Measurements from ENCODE around the gene IFTAP. TPM values are rescaled to one million over a fixed set of nuclear protein-coding genes. Genes with fewer than 3 reads are reported as not detected.
A peak's percentile ranks its signal among the peaks of the same experiment; 100 is the strongest.
"Not testable (repeated sequence)": the region's sequence is repeated elsewhere in the genome, so short reads cannot be mapped to it uniquely, and the experiment has no call there.

Gene IFTAP
- 18.8 TPM for total RNA-seq

GRCh38 chr11:36594316-36594989, at the start of gene IFTAP:
Gene IFTAP, plus strand, starts transcription at chr11:36594502. Its CDS starts 15,602 bp downstream, at chr11:36610104.
- DNase-seq (ENCODE audit: low spot score), result peak; percentile 69

DNA sequence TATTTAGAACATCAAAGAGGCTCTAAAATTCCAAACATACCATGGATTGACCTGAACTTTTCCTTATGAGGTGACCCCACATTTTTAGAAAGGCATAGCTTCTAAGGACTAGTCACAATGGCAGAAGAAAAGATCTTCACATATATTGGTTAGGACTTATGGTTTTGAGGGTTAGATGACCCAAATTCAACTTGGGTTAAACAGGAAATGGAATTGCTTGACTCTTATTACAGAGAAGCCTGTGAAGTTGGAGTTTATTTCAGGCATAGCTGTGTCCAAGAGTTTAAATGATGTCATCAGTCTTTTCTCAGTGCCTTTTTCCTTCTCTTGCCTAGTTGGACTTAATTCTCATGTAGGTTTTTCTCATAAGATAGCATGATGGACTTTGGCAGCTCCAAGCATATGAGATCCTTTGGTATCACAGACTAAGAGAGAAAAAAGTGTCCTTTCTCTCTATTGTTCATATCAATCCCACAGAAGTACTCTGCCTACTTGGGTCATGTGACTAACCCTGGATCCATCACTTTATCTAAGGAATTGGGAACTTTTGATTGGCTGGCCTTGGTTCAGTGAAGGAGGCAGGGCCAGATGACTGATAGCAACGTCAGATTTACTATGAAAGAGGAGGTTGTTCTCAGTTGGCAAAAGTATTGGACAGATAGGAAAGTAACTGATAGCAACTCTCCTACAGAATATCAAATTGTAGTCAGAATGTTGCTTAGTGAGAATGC, 43.8 kb upstream of the IFTAP start:
- DNase-seq (ENCODE audit: low spot score), result no peak

DNA sequence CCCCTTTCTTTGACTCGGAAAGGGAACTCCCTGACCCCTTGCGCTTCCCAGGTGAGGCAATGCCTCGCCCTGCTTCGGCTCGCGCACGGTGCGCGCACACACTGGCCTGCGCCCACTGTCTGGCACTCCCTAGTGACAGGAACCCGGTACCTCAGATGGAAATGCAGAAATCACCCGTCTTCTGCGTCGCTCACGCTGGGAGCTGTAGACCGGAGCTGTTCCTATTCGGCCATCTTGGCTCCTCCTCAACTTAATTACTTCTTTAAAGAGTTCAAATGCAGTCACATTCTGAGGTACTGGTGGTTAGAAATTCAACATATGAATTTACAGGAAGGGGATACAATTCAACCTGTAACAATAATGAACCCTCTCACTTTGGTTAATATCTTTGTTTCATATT, 36.9 kb upstream of the IFTAP start:
- DNase-seq (ENCODE audit: low spot score), result not testable (repeated sequence)

DNA sequence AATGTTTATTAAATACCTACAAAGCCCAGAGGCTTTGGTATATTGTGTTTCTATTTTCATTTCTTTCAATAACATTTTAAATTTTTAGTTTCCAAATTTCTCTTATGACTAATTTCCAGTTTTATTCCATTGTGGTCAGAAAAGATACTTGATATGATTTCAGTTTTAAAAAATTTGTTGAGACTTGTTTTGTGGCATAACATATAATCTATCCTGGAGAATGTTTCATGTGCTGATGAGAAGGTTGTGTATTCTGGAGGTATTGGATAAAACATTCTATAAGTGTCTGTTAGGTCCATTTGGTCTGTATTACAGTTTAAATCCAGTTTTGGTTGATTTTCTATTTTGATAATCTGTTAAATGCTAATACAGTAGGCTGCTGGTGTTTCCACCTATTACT, 36.3 kb upstream of the IFTAP start:
- DNase-seq (ENCODE audit: low spot score), result no peak

GRCh38 chr11:36558571-36559413, 35.5 kb upstream of the IFTAP start:
- no peak for DNase-seq (ENCODE audit: low spot score)

GRCh38 chr11:36564376-36565030, 29.8 kb upstream of the IFTAP start:
- peak; percentile 63 for DNase-seq (ENCODE audit: low spot score)

- no peak for DNase-seq (ENCODE audit: low spot score)
Measured at GRCh38 chr11:36565031-36565610, 29.2 kb upstream of the IFTAP start.

DNA sequence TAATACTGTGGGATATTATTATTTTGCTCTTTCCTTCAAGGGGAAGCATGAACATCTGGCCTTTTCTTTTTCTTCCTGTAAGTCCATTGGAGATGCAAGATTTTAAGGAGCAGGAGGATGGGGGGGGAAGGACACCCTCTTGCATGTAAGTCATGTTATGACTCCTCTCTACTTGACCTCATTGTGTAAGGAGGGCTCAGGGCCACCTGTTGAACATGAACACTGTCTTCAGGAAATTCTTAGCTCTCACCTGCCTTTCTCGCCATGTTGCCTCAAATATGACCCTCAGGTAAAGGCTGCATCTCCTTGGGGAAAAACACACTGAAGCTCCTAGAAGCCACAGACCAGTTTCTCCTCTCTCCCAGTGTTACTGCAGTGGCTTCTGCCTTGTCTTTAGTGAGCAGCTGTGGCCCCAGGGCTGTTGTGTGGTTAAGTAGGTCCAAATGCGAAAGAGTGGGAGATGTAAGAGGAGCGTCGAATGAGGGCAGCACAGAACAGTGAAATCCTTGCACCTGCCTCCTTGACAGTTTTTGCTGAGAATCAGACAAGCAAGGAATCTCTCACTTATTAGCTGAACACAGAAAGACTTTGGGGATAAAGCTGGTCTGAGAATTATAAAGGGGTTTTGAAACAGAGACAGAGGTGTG, 27.8 kb upstream of the IFTAP start:
- no peak for DNase-seq (ENCODE audit: low spot score)

DNA sequence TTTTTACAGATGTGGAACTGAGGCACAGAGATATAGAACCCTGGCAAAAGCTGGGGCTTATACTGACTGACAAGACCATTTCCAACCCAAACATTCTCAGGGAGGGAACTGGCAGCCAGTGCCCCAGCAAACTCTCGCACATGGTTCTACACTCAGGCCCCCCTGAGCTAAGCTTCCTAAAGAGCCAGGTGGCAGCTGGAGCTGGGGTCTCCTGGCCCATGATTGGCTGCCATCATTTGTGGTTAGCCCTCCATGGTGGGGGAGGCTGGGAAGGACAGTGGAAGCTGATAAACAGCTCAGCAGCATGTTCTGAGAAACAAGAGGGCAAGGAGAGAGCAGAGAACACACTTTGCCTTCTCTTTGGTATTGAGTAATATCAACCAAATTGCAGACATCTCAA, 26.6 kb upstream of the IFTAP start, which contains the start of gene RAG1:
Gene RAG1, plus strand, starts transcription at position 314 of the 400 bp plus-strand sequence. CDS start 5,298 bp downstream, outside the sequence.
- no peak for DNase-seq (ENCODE audit: low spot score)

- no peak for DNase-seq (ENCODE audit: low spot score)
Measured at GRCh38 chr11:36569095-36569494, 25.2 kb upstream of the IFTAP start.

- no peak for DNase-seq (ENCODE audit: low spot score)
Measured at GRCh38 chr11:36574486-36574885, 19.8 kb upstream of the IFTAP start.

DNA sequence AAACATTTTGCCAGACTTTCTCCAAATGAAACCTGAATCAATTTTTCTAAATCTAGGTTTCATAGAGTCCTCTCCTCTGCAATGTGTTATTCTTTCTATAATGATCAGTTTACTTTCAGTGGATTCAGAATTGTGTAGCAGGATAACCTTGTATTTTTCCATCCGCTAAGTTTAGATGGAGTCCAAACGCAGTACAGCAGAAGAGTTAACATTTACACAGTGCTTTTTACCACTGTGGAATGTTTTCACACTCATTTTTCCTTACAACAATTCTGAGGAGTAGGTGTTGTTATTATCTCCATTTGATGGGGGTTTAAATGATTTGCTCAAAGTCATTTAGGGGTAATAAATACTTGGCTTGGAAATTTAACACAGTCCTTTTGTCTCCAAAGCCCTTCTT, 16.9 kb upstream of the IFTAP start:
- no peak for DNase-seq (ENCODE audit: low spot score)

- DNase-seq (ENCODE audit: low spot score), result no peak
Measured at GRCh38 chr11:36577859-36578258, 16.4 kb upstream of the IFTAP start.

DNA sequence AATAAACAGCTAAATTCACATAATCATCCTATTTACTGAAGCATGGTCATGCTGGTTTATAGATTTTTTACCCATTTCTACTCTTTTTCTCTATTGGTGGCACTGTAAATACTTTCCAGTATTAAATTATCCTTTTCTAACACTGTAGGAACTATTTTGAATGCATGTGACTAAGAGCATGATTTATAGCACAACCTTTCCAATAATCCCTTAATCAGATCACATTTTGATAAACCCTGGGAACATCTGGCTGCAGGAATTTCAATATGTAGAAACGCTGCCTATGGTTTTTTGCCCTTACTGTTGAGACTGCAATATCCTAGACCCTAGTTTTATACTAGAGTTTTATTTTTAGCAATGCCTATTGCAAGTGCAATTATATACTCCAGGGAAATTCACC, 15.8 kb upstream of the IFTAP start:
- no peak for DNase-seq (ENCODE audit: low spot score)

DNA sequence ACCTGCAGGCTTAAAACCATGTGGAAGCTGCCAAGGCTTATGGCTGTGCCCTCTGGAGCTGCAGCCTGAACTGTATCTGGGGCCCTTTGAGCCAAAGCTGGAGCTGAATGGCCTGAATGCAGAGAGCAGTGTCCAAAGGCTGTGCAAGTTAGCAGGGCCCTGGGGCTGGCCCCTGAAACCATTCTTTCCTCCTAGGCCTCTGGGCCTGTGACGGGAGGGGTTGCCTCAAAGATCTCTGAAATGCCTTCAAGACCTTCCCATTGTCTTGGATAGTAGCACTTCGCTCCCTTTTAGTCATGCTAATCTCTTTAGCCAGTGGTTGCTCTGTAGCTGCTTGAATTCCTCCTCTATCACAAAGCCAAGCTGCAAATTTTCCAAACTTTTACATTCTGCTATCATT, 12.8 kb upstream of the IFTAP start:
- no peak for DNase-seq (ENCODE audit: low spot score)

- DNase-seq (ENCODE audit: low spot score), result no peak
Measured at GRCh38 chr11:36583667-36584066, 10.6 kb upstream of the IFTAP start.

DNA sequence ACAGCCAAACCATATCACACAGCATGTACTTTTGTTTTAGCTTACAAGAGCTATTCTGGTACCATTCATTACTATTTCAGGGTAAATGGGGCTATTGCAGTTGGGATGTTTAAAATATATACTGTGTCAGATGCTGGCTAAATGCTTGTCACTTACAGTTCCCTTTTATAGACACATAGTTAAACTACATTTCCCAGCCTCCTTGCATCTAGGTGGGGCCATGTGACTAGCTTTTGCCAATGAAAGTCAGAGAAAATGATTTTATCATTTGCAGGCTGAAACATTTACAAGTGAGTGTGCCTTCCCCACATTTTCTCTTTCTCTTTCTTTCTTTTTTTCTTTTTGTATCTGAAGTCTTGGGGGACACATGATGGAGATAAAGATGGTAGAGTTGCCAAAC, 7.8 kb upstream of the IFTAP start:
- DNase-seq (ENCODE audit: low spot score), result no peak

GRCh38 chr11:36588099-36588498, 6.2 kb upstream of the IFTAP start:
- no peak for DNase-seq (ENCODE audit: low spot score)

DNA sequence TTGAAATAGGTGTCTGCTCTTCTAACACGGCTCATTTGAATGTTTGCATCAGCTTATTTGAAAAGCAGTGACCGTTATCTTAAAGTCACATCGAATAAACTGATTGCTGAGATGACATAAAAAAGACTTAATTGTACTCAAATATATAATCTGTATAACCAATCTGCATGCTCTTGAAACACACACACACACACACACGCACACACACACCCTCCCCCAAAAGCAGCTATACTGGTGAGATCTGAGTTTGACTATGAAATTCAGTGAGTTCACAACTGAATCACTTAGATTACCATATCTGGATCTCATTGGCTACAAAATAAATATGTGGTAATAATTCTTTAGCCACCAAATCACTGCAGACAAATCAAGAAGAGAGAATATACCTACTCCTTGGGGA, 3.8 kb upstream of the IFTAP start:
- DNase-seq (ENCODE audit: low spot score), result no peak

- no peak for DNase-seq (ENCODE audit: low spot score)
Measured at GRCh38 chr11:36591433-36591832, 2.9 kb upstream of the IFTAP start.

DNA sequence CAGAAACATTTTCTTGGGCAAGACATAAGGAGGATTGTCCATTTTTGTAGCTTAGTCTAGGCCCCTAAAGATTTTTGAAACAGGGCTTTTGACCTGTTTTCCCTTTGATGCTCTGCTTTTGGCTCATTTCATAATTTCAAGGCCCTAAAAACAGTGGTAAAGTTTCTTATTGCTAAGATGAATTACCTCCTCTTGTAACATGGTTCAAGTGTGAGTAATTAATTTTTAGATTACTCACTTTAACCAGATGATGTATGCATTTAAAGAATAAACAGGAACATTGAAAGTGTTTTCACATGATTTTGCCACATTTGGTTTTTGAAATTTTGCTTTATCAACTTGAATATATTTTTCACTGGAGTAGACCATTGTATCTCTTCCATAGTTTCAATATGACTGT, 2.6 kb downstream of the IFTAP start:
- DNase-seq (ENCODE audit: low spot score), result no peak
